HepG2 (cell line): ENCODE results near the gene TM2D1. TPM values are rescaled to one million over a fixed set of nuclear protein-coding genes. Genes with fewer than 3 reads are reported as not detected.
A peak's percentile ranks its signal among the peaks of the same experiment; 100 is the strongest.

ENCODE experiments used
- BCL6 ChIP-seq: IDR thresholded peaks from 2 replicates; pipeline ENCODE4 v1.6.1; 2016; ENCODE audit warnings: missing genetic modification reagents, missing compliant biosample characterization
- DMAP1 ChIP-seq: IDR thresholded peaks from 2 replicates; pipeline ENCODE4 v1.6.1; 2016
- FOXA3 ChIP-seq: IDR thresholded peaks from 2 replicates; pipeline ENCODE4 v1.6.1; 2016; ENCODE audit warnings: missing genetic modification reagents, missing compliant biosample characterization
- KAT2B ChIP-seq: fragments of 150-350 bp; IDR thresholded peaks from 2 replicates; pipeline ENCODE4 v1.6.1; 2014; ENCODE audit warnings: low read depth, low read length, borderline replicate concordance
- NFE2 ChIP-seq: sonication (generic); formaldehyde crosslinking; IDR thresholded peaks from 2 replicates; pipeline ENCODE4 v1.4.0; 2020; ENCODE audit warnings: missing genetic modification reagents
- PHB2 ChIP-seq: fragments of 450-650 bp; IDR thresholded peaks from 2 replicates; pipeline ENCODE4 v1.6.1; 2018; ENCODE audit not compliant: partially characterized antibody
- RNF2 ChIP-seq: fragments of 450-650 bp; conservative IDR thresholded peaks from 2 replicates; pipeline ENCODE4 v1.6.1; 2016; ENCODE audit warnings: low read depth
- SAP130 ChIP-seq: IDR thresholded peaks from 2 replicates; pipeline ENCODE4 v1.6.1; 2016; ENCODE audit warnings: low read depth
- SATB2 ChIP-seq: sonication (generic); formaldehyde crosslinking; IDR thresholded peaks from 2 replicates; pipeline ENCODE4 v1.5.0; 2020; ENCODE audit warnings: missing genetic modification reagents
- SKI ChIP-seq: fragments of 450-650 bp; IDR thresholded peaks from one replicate; pipeline ENCODE4 v1.6.1; 2018; ENCODE audit warnings: mild to moderate bottlenecking; ENCODE audit not compliant: partially characterized antibody
- SYNCRIP ChIP-seq: fragments of 200-400 bp; formaldehyde crosslinking; IDR thresholded peaks from 2 replicates; pipeline ENCODE4 v1.6.1; 2018; ENCODE audit warnings: mild to moderate bottlenecking, low read depth, low read length; ENCODE audit not compliant: insufficient read depth
- ZBTB8A ChIP-seq: sonication (generic); formaldehyde crosslinking; IDR thresholded peaks from 2 replicates; pipeline ENCODE4 v1.4.0; 2020; ENCODE audit warnings: mild to moderate bottlenecking, low read depth, missing genetic modification reagents, borderline replicate concordance
- ZKSCAN8 ChIP-seq: IDR thresholded peaks from 2 replicates; pipeline ENCODE4 v1.6.1; 2016; ENCODE audit warnings: borderline replicate concordance, missing genetic modification reagents, missing compliant biosample characterization
- ZNF501 ChIP-seq: sonication (generic); formaldehyde crosslinking; IDR thresholded peaks from 2 replicates; pipeline ENCODE4 v1.5.1; 2020; ENCODE audit warnings: mild to moderate bottlenecking, moderate library complexity, missing genetic modification reagents
- ZNF546 ChIP-seq: sonication (generic); formaldehyde crosslinking; conservative IDR thresholded peaks from 2 replicates; pipeline ENCODE4 v1.8.1; 2023; ENCODE audit warnings: mild to moderate bottlenecking, missing genetic modification reagents
- ZNF772 ChIP-seq: sonication (generic); formaldehyde crosslinking; IDR thresholded peaks from 2 replicates; pipeline ENCODE4 v1.5.0; 2020; ENCODE audit warnings: mild to moderate bottlenecking, missing genetic modification reagents
- polyA plus RNA-seq, 8 experiments: library from polyadenylated mRNA; depleted of rRNA in 3 of 8; stranded (reverse) in 7 of 8; unstranded in 1 of 8; fragments of >200 nt; fragmentation: Illumina TruSeq in 4 of 8; extraction: Trizol in 4 of 8; gene quantifications; 2 replicates each; pipeline versions ENCODE4 v1.2.1 to v1.2.3, GENCODE V29; 2011 to 2016; ENCODE audit warnings: low read depth in 4 of 8, missing spikeins in 1 of 8, mixed read lengths in 1 of 8; ENCODE audit not compliant: insufficient read depth in 1 of 8
- total RNA-seq, 5 experiments: library from RNA; depleted of rRNA; stranded (reverse); fragments of >200 nt; fragmentation: Illumina TruSeq; extraction: Trizol; gene quantifications; 2 replicates each; pipeline ENCODE4 v1.2.3, GENCODE V29; 2016; ENCODE audit warnings: low read depth in 1 of 5
- TF ChIP-seq, protein P1 (sequence below): sonication (generic); formaldehyde crosslinking; IDR thresholded peaks from 2 replicates; pipeline ENCODE4 v1.4.0; 2020; ENCODE audit warnings: missing genetic modification reagents
- TF ChIP-seq, protein P2 (sequence below): sonication (generic); formaldehyde crosslinking; IDR thresholded peaks from 2 replicates; pipeline ENCODE4 v1.5.0; 2020; ENCODE audit warnings: mild to moderate bottlenecking, missing genetic modification reagents, borderline replicate concordance
- TF ChIP-seq, protein P3 (sequence below): sonication (generic); formaldehyde crosslinking; IDR thresholded peaks from 2 replicates; pipeline ENCODE4 v1.4.0; 2020; ENCODE audit warnings: missing genetic modification reagents
- TF ChIP-seq, protein P4 (sequence below): IDR thresholded peaks from 2 replicates; pipeline ENCODE4 v1.6.1; 2012; ENCODE audit warnings: inconsistent platforms

TM2D1 gene
- total and polyA plus RNA-seq, 2 of the 13 experiments (the other 11 are each of a cell fraction or from before 2014, with no cell fraction given), result 26.6 to 49.0 TPM

- TF ChIP-seq, protein P1, sequence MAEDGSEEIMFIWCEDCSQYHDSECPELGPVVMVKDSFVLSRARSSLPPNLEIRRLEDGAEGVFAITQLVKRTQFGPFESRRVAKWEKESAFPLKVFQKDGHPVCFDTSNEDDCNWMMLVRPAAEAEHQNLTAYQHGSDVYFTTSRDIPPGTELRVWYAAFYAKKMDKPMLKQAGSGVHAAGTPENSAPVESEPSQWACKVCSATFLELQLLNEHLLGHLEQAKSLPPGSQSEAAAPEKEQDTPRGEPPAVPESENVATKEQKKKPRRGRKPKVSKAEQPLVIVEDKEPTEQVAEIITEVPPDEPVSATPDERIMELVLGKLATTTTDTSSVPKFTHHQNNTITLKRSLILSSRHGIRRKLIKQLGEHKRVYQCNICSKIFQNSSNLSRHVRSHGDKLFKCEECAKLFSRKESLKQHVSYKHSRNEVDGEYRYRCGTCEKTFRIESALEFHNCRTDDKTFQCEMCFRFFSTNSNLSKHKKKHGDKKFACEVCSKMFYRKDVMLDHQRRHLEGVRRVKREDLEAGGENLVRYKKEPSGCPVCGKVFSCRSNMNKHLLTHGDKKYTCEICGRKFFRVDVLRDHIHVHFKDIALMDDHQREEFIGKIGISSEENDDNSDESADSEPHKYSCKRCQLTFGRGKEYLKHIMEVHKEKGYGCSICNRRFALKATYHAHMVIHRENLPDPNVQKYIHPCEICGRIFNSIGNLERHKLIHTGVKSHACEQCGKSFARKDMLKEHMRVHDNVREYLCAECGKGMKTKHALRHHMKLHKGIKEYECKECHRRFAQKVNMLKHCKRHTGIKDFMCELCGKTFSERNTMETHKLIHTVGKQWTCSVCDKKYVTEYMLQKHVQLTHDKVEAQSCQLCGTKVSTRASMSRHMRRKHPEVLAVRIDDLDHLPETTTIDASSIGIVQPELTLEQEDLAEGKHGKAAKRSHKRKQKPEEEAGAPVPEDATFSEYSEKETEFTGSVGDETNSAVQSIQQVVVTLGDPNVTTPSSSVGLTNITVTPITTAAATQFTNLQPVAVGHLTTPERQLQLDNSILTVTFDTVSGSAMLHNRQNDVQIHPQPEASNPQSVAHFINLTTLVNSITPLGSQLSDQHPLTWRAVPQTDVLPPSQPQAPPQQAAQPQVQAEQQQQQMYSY (CRISPR knock-in tag), result no peak
- TF ChIP-seq SKI, result no peak
- TF ChIP-seq PHB2, result no peak
- TF ChIP-seq RNF2, result no peak
- TF ChIP-seq ZNF546 (CRISPR knock-in tag), result peak; percentile 5; the same call in 1 of the 2 replicates
- no peak; the same call in 1 of the 2 replicates for TF ChIP-seq DMAP1 (CRISPR knock-in tag)
- no peak for TF ChIP-seq KAT2B
- TF ChIP-seq ZBTB8A (CRISPR knock-in tag), result no peak; the same call in 1 of the 2 replicates
- no peak for TF ChIP-seq SYNCRIP
- TF ChIP-seq BCL6 (CRISPR knock-in tag), result peak; percentile 10; the same call in 1 of the 2 replicates
- TF ChIP-seq, protein P2, sequence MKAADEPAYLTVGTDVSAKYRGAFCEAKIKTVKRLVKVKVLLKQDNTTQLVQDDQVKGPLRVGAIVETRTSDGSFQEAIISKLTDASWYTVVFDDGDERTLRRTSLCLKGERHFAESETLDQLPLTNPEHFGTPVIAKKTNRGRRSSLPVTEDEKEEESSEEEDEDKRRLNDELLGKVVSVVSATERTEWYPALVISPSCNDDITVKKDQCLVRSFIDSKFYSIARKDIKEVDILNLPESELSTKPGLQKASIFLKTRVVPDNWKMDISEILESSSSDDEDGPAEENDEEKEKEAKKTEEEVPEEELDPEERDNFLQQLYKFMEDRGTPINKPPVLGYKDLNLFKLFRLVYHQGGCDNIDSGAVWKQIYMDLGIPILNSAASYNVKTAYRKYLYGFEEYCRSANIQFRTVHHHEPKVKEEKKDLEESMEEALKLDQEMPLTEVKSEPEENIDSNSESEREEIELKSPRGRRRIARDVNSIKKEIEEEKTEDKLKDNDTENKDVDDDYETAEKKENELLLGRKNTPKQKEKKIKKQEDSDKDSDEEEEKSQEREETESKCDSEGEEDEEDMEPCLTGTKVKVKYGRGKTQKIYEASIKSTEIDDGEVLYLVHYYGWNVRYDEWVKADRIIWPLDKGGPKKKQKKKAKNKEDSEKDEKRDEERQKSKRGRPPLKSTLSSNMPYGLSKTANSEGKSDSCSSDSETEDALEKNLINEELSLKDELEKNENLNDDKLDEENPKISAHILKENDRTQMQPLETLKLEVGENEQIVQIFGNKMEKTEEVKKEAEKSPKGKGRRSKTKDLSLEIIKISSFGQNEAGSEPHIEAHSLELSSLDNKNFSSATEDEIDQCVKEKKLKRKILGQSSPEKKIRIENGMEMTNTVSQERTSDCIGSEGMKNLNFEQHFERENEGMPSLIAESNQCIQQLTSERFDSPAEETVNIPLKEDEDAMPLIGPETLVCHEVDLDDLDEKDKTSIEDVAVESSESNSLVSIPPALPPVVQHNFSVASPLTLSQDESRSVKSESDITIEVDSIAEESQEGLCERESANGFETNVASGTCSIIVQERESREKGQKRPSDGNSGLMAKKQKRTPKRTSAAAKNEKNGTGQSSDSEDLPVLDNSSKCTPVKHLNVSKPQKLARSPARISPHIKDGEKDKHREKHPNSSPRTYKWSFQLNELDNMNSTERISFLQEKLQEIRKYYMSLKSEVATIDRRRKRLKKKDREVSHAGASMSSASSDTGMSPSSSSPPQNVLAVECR, result peak; percentile 59; the same call in 1 of the 2 replicates
- TF ChIP-seq, protein P3, sequence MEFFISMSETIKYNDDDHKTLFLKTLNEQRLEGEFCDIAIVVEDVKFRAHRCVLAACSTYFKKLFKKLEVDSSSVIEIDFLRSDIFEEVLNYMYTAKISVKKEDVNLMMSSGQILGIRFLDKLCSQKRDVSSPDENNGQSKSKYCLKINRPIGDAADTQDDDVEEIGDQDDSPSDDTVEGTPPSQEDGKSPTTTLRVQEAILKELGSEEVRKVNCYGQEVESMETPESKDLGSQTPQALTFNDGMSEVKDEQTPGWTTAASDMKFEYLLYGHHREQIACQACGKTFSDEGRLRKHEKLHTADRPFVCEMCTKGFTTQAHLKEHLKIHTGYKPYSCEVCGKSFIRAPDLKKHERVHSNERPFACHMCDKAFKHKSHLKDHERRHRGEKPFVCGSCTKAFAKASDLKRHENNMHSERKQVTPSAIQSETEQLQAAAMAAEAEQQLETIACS, result no peak; the same call in 1 of the 2 replicates
- no peak for TF ChIP-seq ZKSCAN8 (CRISPR knock-in tag)
- TF ChIP-seq FOXA3 (CRISPR knock-in tag), result no peak; the same call in 1 of the 2 replicates
- TF ChIP-seq, protein P4, sequence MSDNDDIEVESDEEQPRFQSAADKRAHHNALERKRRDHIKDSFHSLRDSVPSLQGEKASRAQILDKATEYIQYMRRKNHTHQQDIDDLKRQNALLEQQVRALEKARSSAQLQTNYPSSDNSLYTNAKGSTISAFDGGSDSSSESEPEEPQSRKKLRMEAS, result peak; percentile 57
- no peak for TF ChIP-seq ZNF501 (CRISPR knock-in tag)
- no peak for TF ChIP-seq SATB2
- peak; percentile 50 for TF ChIP-seq SAP130 (CRISPR knock-in tag)
- TF ChIP-seq NFE2 (CRISPR knock-in tag), result no peak
- TF ChIP-seq ZNF772 (CRISPR knock-in tag), result no peak
Observed at GRCh38 chr1:61741711-61742619, 17.0 kb upstream of the TM2D1 start, which contains the start of gene PATJ (continued).
